GM12878 (cell line): ENCODE results near the gene GJC3. TPM values are rescaled to one million over a fixed set of nuclear protein-coding genes. Genes with fewer than 3 reads are reported as not detected.

Experiments
- ATAC-seq: fragments of 200-7000 bp; cut with Tn5 transposase; 3 replicates; pipeline ENCODE4 v1.9.1; 2020; ENCODE audit warnings: mild to moderate bottlenecking, moderate library complexity
- BruUV-seq: library from RNA; stranded (reverse); fragments of 400-500 nt; replicated peaks from 2 replicates; lab custom pipeline; 2021; lab: Mats Ljungman, UMichigan
- CTCF ChIA-PET: fragments of 300-600 bp; sonication (Branson Sonifier 250); formaldehyde crosslinking; extraction: SDS; loops from one replicate; lab custom pipeline; 2021; ENCODE audit warnings: inconsistent platforms; lab: Yijun Ruan, JAX
- POLR2A ChIA-PET: fragments of 350-600 bp; formaldehyde crosslinking; extraction: SDS; loops from one replicate; lab custom pipeline; 2021; ENCODE audit warnings: inconsistent platforms; lab: Charles Lee
- RAD21 ChIA-PET: fragments of 300-600 bp; sonication (Branson Sonifier 250); formaldehyde crosslinking; loops from one replicate; lab custom pipeline; 2023; ENCODE audit warnings: antibody characterized with exemption; ENCODE audit not compliant: unreplicated experiment; lab: Charles Lee
- SMC1A ChIA-PET: fragments of 300-600 bp; sonication (Branson Sonifier 250); formaldehyde crosslinking; loops from one replicate; lab custom pipeline; 2023; ENCODE audit not compliant: unreplicated experiment, uncharacterized antibody; lab: Charles Lee
- DNase-seq: peaks from one replicate; pipeline ENCODE4 v3.0.0-alpha.2; 2011; ENCODE audit warnings: low read depth, low spot score
- FAIRE-seq: peaks from 3 replicates; lab custom pipeline; 2011; peaks lifted over from hg19 to GRCh38; lab: Jason Lieb, UNC
- H2AFZ ChIP-seq: 2 replicates; pipeline ENCODE4 v1.6.0; 2011; ENCODE audit warnings: low read depth, low read length, control low read depth; ENCODE audit not compliant: control insufficient read depth
- H3K27ac ChIP-seq: 2 replicates; pipeline ENCODE4 v1.5.1; 2011; ENCODE audit warnings: control low read depth; ENCODE audit not compliant: control insufficient read depth, insufficient read depth
- H3K27me3 ChIP-seq, 2 experiments: replicated peaks in 1 of 2; 2 replicates each; pipeline versions ENCODE4 v1.6.0 to v1.6.1; 2011; ENCODE audit warnings: low read length in 1 of 2; ENCODE audit not compliant: control insufficient read depth in 2 of 2, insufficient read depth in 2 of 2
- H3K36me3 ChIP-seq, 2 experiments: 2 replicates each; pipeline ENCODE4 v1.5.1; 2011; ENCODE audit warnings: low read length in 1 of 2; ENCODE audit not compliant: control insufficient read depth in 2 of 2, insufficient read depth in 2 of 2
- H3K4me1 ChIP-seq: 2 replicates; pipeline ENCODE4 v1.6.1; 2011; ENCODE audit warnings: mild to moderate bottlenecking, low read length, moderate library complexity, mixed read lengths; ENCODE audit not compliant: control insufficient read depth, insufficient read depth
- H3K4me2 ChIP-seq: 2 replicates; pipeline ENCODE4 v1.6.0; 2011; ENCODE audit warnings: control low read depth; ENCODE audit not compliant: control insufficient read depth, insufficient read depth
- H3K4me3 ChIP-seq: fragments of 200-600 bp; sonication (generic); 2 replicates; pipeline ENCODE4 v1.5.1; 2016
- H3K79me2 ChIP-seq: 2 replicates; pipeline ENCODE4 v1.6.0; 2011; ENCODE audit warnings: low read length; ENCODE audit not compliant: control insufficient read depth, insufficient read depth
- H3K9ac ChIP-seq: 2 replicates; pipeline ENCODE4 v1.8.0; 2011; ENCODE audit warnings: low read length, control low read depth, mixed read lengths; ENCODE audit not compliant: control insufficient read depth, insufficient read depth
- H3K9me3 ChIP-seq: replicated peaks from 3 replicates; pipeline ENCODE4 v1.5.1; 2011; ENCODE audit warnings: mild to moderate bottlenecking, low read length; ENCODE audit not compliant: control insufficient read depth, insufficient read depth
- H4K20me1 ChIP-seq: 2 replicates; pipeline ENCODE4 v1.6.0; 2011; ENCODE audit not compliant: control insufficient read depth, insufficient read depth
- BCL11A ChIP-seq: IDR thresholded peaks from 2 replicates; pipeline ENCODE4 v1.6.1; 2011; ENCODE audit warnings: low read depth, low read length
- BCL3 ChIP-seq: IDR thresholded peaks from 2 replicates; pipeline ENCODE4 v1.6.1; 2011; ENCODE audit warnings: borderline replicate concordance, low read depth, mild to moderate bottlenecking, moderate library complexity, low read length; ENCODE audit not compliant: insufficient read depth, poor library complexity, severe bottlenecking
- CEBPZ ChIP-seq: fragments of 150-350 bp; IDR thresholded peaks from 2 replicates; pipeline ENCODE4 v1.6.1; 2016; ENCODE audit warnings: low read depth, low read length
- CHD1 ChIP-seq: IDR thresholded peaks from 2 replicates; pipeline ENCODE4 v1.6.1; 2012; ENCODE audit warnings: low read depth, low read length, improper control_type of control experiment
- LARP7 ChIP-seq: fragments of 450-650 bp; IDR thresholded peaks from 2 replicates; pipeline ENCODE4 v1.6.1; 2017; ENCODE audit warnings: mild to moderate bottlenecking
- NR2C2 ChIP-seq: IDR thresholded peaks from 2 replicates; pipeline ENCODE4 v1.6.1; 2011; ENCODE audit warnings: borderline replicate concordance, low read depth; ENCODE audit not compliant: control insufficient read depth, insufficient read length
- RB1 ChIP-seq: fragments of 450-650 bp; formaldehyde crosslinking; IDR thresholded peaks from 2 replicates; pipeline ENCODE4 v1.6.1; 2017; ENCODE audit warnings: mild to moderate bottlenecking, borderline replicate concordance
- RUNX3 ChIP-seq: IDR thresholded peaks from 2 replicates; pipeline ENCODE4 v1.6.1; 2012; ENCODE audit warnings: low read length, inconsistent platforms
- SIN3A ChIP-seq: IDR thresholded peaks from 2 replicates; pipeline ENCODE4 v1.6.1; 2012; ENCODE audit warnings: low read depth, low read length, improper control_type of control experiment
- SMAD1 ChIP-seq: fragments of 450-650 bp; IDR thresholded peaks from 2 replicates; pipeline ENCODE4 v1.6.1; 2018; ENCODE audit warnings: mild to moderate bottlenecking, low read depth; ENCODE audit not compliant: partially characterized antibody
- SMAD5 ChIP-seq: IDR thresholded peaks from 2 replicates; pipeline ENCODE4 v1.6.1; 2016; ENCODE audit warnings: antibody characterized with exemption, low read depth
- SUZ12 ChIP-seq: fragments of 200-600 bp; sonication (generic); IDR thresholded peaks from one replicate; pipeline ENCODE4 v1.6.1; 2018; ENCODE audit warnings: antibody characterized with exemption, mild to moderate bottlenecking; ENCODE audit not compliant: unreplicated experiment
- WRNIP1 ChIP-seq: IDR thresholded peaks from 2 replicates; pipeline ENCODE4 v1.6.1; 2011; ENCODE audit warnings: low read depth, low read length, improper control_type of control experiment, borderline replicate concordance
- WGBS: methylation state at CpG from one replicate; pipeline ENCODE4 v1.1.6; 2016; ENCODE audit warnings: low lambda C conversion rate; ENCODE audit not compliant: insufficient replicate concordance, insufficient coverage; ENCODE audit errors: missing lambda C conversion rate; 5-methylcytosine and 5-hydroxymethylcytosine counted together
- in situ Hi-C: fragments of 300-500 bp; cut with MboI; formaldehyde crosslinking; loops from 9 replicates; pipeline ENCODE4 v1.14.3; 2018; ENCODE audit warnings: mixed read lengths
- intact Hi-C: fragments of 100-400 bp; cut with micrococcal nuclease; formaldehyde crosslinking; loops from one replicate; pipeline ENCODE4 v1.14.2; 2022; ENCODE audit not compliant: unreplicated experiment
- polyA plus RNA-seq, 11 experiments: library from polyadenylated mRNA; depleted of rRNA in 4 of 11; unstranded in 6 of 11; stranded (reverse) in 5 of 11; fragments of >200 nt; fragmentation: Nextera tagmentation in 4 of 11; fragmentation: Illumina TruSeq in 1 of 11; extraction: Ambion mirVana in 4 of 11; extraction: Trizol in 1 of 11; gene quantifications; 1 replicate in 1 of 11; 2 replicates in 10 of 11; pipeline versions ENCODE4 v1.2.1 to v1.2.3, GENCODE V29; 2011 to 2016; ENCODE audit warnings: inconsistent platforms in 2 of 11, missing spikeins in 2 of 11, low read depth in 1 of 11
- total RNA-seq, 4 experiments: library from RNA; depleted of rRNA in 3 of 4; stranded (reverse); fragments of >200 nt in 3 of 4; fragmentation: Illumina TruSeq in 1 of 4; extraction: Trizol in 1 of 4; gene quantifications; 2 replicates each; pipeline versions ENCODE4 v1.2.1 to v1.2.3, GENCODE V29; 2013 to 2021

Gene GJC3
- total and polyA plus RNA-seq, 10 of the 15 experiments (the other 5 are each of a cell fraction or from before 2014, with no cell fraction given) = 0.06 to 0.18 (median 0.09) TPM; not detected in 6

- no peak for FAIRE-seq
- H3K36me3 ChIP-seq = peaks cover 9 to 31% of the 10 kb centered on the region in 2 experiments; a peak in 3 of 4 replicates
Observed at GRCh38 chr7:99898836-99899235, 30.6 kb downstream of the GJC3 start.

More at GRCh38 chr7:99898836-99899235, 30.6 kb downstream of the GJC3 start:
- Histone ChIP-seq H4K20me1 (no peaks in the 10 kb centered on the region), H3K9me3 (no peaks in the 10 kb centered on the region), H3K4me3 (no peak overlapping the region), H3K27me3 (no peaks in the 10 kb centered on the region), H3K4me1 (peaks cover 8% of the 10 kb centered on the region), H3K9ac (no peak overlapping the region), H3K4me2 (no peak overlapping the region), H3K79me2 (no peaks in the 10 kb centered on the region), H3K27ac (no peak overlapping the region), H2AFZ (no peak overlapping the region)
- 97% methylated on average over 3 of the region's 3 CpGs for WGBS
- CTCF ChIA-PET = no interaction called here
- in situ Hi-C loops (no loop called here), intact Hi-C loops (no loop called here)
- ATAC-seq (no peak), DNase-seq (no peak)
- POLR2A ChIA-PET = no interaction called here
- SMC1A ChIA-PET = interaction anchor here (1.0 kb wide), 1 partner anchor 15 kb away, joined by 4 read pairs; no protein-coding TSS in a partner anchor
- RAD21 ChIA-PET = no interaction called here
- no TSS peak for BruUV-seq
- TF ChIP-seq SMAD5 (no peak), RB1 (no peak), BCL11A (no peak), CHD1 (no peak), RUNX3 (no peak), LARP7 (no peak), BCL3 (no peak), SIN3A (no peak), WRNIP1 (no peak), NR2C2 (no peak), CEBPZ (no peak), SMAD1 (no peak), SUZ12 (no peak)
